Karpas-422 (cell line): ENCODE data around the gene BAG3. TPM values are rescaled to one million over a fixed set of nuclear protein-coding genes. Genes with fewer than 3 reads are reported as not detected.
A peak's percentile ranks its signal among the peaks of the same experiment; 100 is the strongest.
"Not testable (repeated sequence)": the region's sequence is repeated elsewhere in the genome, so short reads cannot be mapped to it uniquely, and the experiment has no call there.

Experiments used
- DNase-seq: peaks from one replicate; pipeline ENCODE4 v3.0.0-alpha.2; 2015
- H2AFZ ChIP-seq: fragments of 200-600 bp; sonication (generic); 2 replicates; pipeline ENCODE4 v1.6.1; 2014; ENCODE audit warnings: antibody characterized with exemption, low read length, mixed read lengths
- H3K27ac ChIP-seq: fragments of 200-600 bp; sonication (generic); 2 replicates; pipeline ENCODE4 v1.5.1; 2014; ENCODE audit warnings: mild to moderate bottlenecking, low read length, moderate library complexity
- H3K27me3 ChIP-seq: fragments of 200-600 bp; sonication (generic); 2 replicates; pipeline ENCODE4 v1.6.1; 2014; ENCODE audit warnings: low read length, mixed read lengths
- H3K36me3 ChIP-seq: fragments of 200-600 bp; sonication (generic); 2 replicates; pipeline ENCODE4 v1.6.1; 2014; ENCODE audit warnings: low read length, mixed read lengths; ENCODE audit not compliant: insufficient read depth
- H3K4me1 ChIP-seq: fragments of 200-600 bp; sonication (generic); 2 replicates; pipeline ENCODE4 v1.6.1; 2014; ENCODE audit warnings: mild to moderate bottlenecking, low read length, mixed read lengths
- H3K4me2 ChIP-seq: fragments of 200-600 bp; sonication (generic); 2 replicates; pipeline ENCODE4 v1.6.1; 2014; ENCODE audit warnings: low read length, low read depth, mild to moderate bottlenecking; ENCODE audit not compliant: poor library complexity, severe bottlenecking
- H3K4me3 ChIP-seq: fragments of 200-600 bp; sonication (generic); 2 replicates; pipeline ENCODE4 v1.5.1; 2014; ENCODE audit warnings: mild to moderate bottlenecking, antibody characterized with exemption, low read length, mixed read lengths
- H3K79me2 ChIP-seq: fragments of 200-600 bp; sonication (generic); 2 replicates; pipeline ENCODE4 v1.6.1; 2014; ENCODE audit warnings: mild to moderate bottlenecking, low read length, mixed read lengths
- H3K9ac ChIP-seq: fragments of 200-600 bp; sonication (generic); 2 replicates; pipeline ENCODE4 v1.6.0; 2014; ENCODE audit warnings: low read length
- H3K9me2 ChIP-seq: fragments of 200-600 bp; sonication (generic), shearing (Covaris generic); replicated peaks from 2 replicates; pipeline ENCODE4 v1.6.0; 2014; ENCODE audit warnings: mild to moderate bottlenecking, low read length, moderate library complexity; ENCODE audit not compliant: insufficient read depth
- H3K9me3 ChIP-seq: fragments of 300-700, 200-600 bp; sonication (generic); 2 replicates; pipeline ENCODE4 v1.6.1; 2014; ENCODE audit warnings: low read length, mixed read lengths
- H4K20me1 ChIP-seq: fragments of 200-600 bp; sonication (generic); 2 replicates; pipeline ENCODE4 v1.6.1; 2014; ENCODE audit warnings: mild to moderate bottlenecking, antibody characterized with exemption, low read length, low read depth; ENCODE audit not compliant: insufficient read depth
- total RNA-seq: library from RNA; depleted of rRNA; stranded (reverse); fragments of >200 nt; shearing (Covaris generic); gene quantifications from 2 replicates; pipeline ENCODE4 v1.2.3, GENCODE V29; 2014; ENCODE audit warnings: low replicate concordance

Gene BAG3
- total RNA-seq, 1 experiment from 2014 or later: 1.4 TPM

DNA sequence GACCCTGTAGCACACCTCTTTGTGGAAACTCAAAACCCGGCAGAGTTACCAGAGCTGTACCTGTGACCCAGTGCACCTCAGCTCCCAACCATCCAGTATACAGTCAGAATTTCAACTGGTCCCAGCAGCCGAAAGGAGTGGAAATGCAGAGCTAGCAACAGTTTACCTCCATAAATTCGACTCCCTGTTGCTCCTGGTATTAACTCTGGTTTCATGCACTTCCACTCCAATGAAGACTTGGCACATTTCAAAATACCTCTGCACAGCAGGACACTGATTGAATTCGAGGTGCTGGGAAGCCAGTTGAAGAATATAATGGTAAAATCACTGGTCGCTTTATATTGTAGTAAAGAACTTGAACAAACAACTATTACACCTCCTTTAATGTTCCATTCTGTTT is 36.5 kb upstream of the BAG3 start:
- no peak overlapping the region for H3K4me3 ChIP-seq
- H3K27me3 ChIP-seq: no peaks in the 10 kb centered on the region
- no peaks in the 10 kb centered on the region for H3K79me2 ChIP-seq
- no peak overlapping the region for H3K9ac ChIP-seq
- no peaks in the 10 kb centered on the region for H3K36me3 ChIP-seq
- H3K9me2 ChIP-seq: no peaks in the 10 kb centered on the region
- no peak for DNase-seq
- no peaks in the 10 kb centered on the region for H3K9me3 ChIP-seq
- no peak overlapping the region for H2AFZ ChIP-seq
- no peaks in the 10 kb centered on the region for H4K20me1 ChIP-seq
- no peak overlapping the region for H3K4me2 ChIP-seq
- H3K4me1 ChIP-seq: no peaks in the 10 kb centered on the region; the same call in 1 of the 2 replicates
- H3K27ac ChIP-seq: no peak overlapping the region

GRCh38 chr10:119616882-119617570 is 34.2 kb upstream of the BAG3 start:
- no peak overlapping the region for H2AFZ ChIP-seq
- H3K4me1 ChIP-seq: no peaks in the 10 kb centered on the region; the same call in 1 of the 2 replicates
- no peak overlapping the region for H3K4me3 ChIP-seq
- H3K79me2 ChIP-seq: no peaks in the 10 kb centered on the region
- no peak overlapping the region for H3K9ac ChIP-seq
- no peaks in the 10 kb centered on the region for H3K36me3 ChIP-seq
- no peak for DNase-seq
- no peak overlapping the region for H3K27ac ChIP-seq
- H3K27me3 ChIP-seq: no peaks in the 10 kb centered on the region
- H3K9me3 ChIP-seq: no peaks in the 10 kb centered on the region
- no peaks in the 10 kb centered on the region for H3K9me2 ChIP-seq
- no peaks in the 10 kb centered on the region for H4K20me1 ChIP-seq
- no peak overlapping the region for H3K4me2 ChIP-seq

GRCh38 chr10:119619215-119619614 is 32.0 kb upstream of the BAG3 start:
- H3K27me3 ChIP-seq: no peaks in the 10 kb centered on the region
- no peaks in the 10 kb centered on the region; the same call in 1 of the 2 replicates for H3K4me1 ChIP-seq
- no peaks in the 10 kb centered on the region for H4K20me1 ChIP-seq
- no peak overlapping the region for H3K4me3 ChIP-seq
- no peak for DNase-seq
- no peaks in the 10 kb centered on the region for H3K36me3 ChIP-seq
- H3K27ac ChIP-seq: no peak overlapping the region
- H3K9me3 ChIP-seq: no peaks in the 10 kb centered on the region
- H3K9ac ChIP-seq: no peak overlapping the region
- H3K4me2 ChIP-seq: no peak overlapping the region
- no peak overlapping the region for H2AFZ ChIP-seq
- no peaks in the 10 kb centered on the region for H3K79me2 ChIP-seq
- H3K9me2 ChIP-seq: no peaks in the 10 kb centered on the region

- not testable (repeated sequence) for H3K79me2 ChIP-seq, DNase-seq, H3K27me3 ChIP-seq, H3K9me3 ChIP-seq, H3K4me1 ChIP-seq, H3K4me2 ChIP-seq, H4K20me1 ChIP-seq, H3K9me2 ChIP-seq, H3K9ac ChIP-seq, H3K36me3 ChIP-seq, H3K27ac ChIP-seq, H2AFZ ChIP-seq, H3K4me3 ChIP-seq
These were observed 31.4 kb upstream of the BAG3 start for GRCh38 chr10:119619811-119620210.

DNA sequence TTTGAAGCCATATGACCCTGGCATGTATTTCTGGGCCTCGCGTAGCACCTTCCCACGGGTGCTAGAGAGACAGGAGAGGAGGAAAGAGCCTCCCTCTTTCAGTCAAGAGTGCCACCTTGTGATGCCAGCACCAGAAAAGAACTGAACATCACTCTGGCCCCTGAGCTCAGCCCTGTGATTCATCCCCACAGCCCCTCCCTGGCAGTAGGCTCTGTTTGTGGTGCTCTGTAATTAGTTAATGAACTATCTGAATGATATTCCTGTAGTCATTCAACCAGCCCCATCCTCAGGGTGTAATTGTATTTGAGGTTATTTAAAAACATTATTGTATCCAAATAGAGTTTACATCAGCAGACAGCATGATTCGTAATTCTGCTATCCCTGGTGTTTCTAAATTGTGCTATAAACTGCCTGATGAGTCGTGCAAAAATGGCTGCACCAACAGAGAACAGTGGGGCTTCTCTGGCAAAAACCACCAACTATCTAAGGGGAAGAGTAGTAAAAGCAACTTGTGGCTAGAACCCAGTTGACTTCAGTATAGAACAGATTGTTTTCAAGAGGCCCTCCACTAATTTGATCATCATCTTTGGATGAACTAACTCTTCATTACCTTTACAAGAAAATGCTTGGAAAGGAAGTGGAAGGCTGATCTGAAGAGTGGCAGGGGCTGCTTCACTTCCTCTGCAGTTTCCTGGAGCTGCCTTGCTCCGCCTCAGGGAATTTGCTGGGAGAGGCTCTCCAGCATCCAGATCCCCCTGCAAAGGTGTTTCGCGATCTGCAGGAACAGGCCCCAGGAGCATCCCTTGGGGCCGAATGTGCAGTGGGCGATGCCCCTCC is 30.7 kb upstream of the BAG3 start:
- Histone ChIP-seq H3K4me2 (no peak overlapping the region), H3K4me1 (no peaks in the 10 kb centered on the region; the same call in 1 of the 2 replicates), H3K4me3 (no peak overlapping the region), H3K79me2 (no peaks in the 10 kb centered on the region), H3K9me3 (no peaks in the 10 kb centered on the region), H4K20me1 (no peaks in the 10 kb centered on the region), H3K27ac (no peak overlapping the region), H3K36me3 (no peaks in the 10 kb centered on the region), H3K9me2 (no peaks in the 10 kb centered on the region), H2AFZ (no peak overlapping the region), H3K27me3 (no peaks in the 10 kb centered on the region), H3K9ac (no peak overlapping the region)
- no peak for DNase-seq

- Histone ChIP-seq H3K9me3 (no peaks in the 10 kb centered on the region), H3K4me2 (no peak overlapping the region), H3K79me2 (no peaks in the 10 kb centered on the region), H3K4me3 (no peak overlapping the region), H3K9ac (no peak overlapping the region), H2AFZ (no peak overlapping the region), H3K36me3 (no peaks in the 10 kb centered on the region), H4K20me1 (no peaks in the 10 kb centered on the region), H3K27me3 (no peaks in the 10 kb centered on the region), H3K4me1 (no peaks in the 10 kb centered on the region; the same call in 1 of the 2 replicates), H3K9me2 (no peaks in the 10 kb centered on the region), H3K27ac (no peak overlapping the region)
- no peak for DNase-seq
These were observed 30.1 kb upstream of the BAG3 start for GRCh38 chr10:119621078-119621384.

GRCh38 chr10:119625570-119626280 is 25.5 kb upstream of the BAG3 start:
- Histone ChIP-seq H2AFZ (no peak overlapping the region), H3K4me3 (no peak overlapping the region), H4K20me1 (no peaks in the 10 kb centered on the region), H3K4me2 (no peak overlapping the region), H3K9me3 (no peaks in the 10 kb centered on the region), H3K9ac (no peak overlapping the region), H3K27ac (no peak overlapping the region), H3K79me2 (no peaks in the 10 kb centered on the region), H3K36me3 (no peaks in the 10 kb centered on the region), H3K4me1 (no peaks in the 10 kb centered on the region), H3K27me3 (no peaks in the 10 kb centered on the region), H3K9me2 (no peaks in the 10 kb centered on the region)
- peak; percentile 59 for DNase-seq

DNA sequence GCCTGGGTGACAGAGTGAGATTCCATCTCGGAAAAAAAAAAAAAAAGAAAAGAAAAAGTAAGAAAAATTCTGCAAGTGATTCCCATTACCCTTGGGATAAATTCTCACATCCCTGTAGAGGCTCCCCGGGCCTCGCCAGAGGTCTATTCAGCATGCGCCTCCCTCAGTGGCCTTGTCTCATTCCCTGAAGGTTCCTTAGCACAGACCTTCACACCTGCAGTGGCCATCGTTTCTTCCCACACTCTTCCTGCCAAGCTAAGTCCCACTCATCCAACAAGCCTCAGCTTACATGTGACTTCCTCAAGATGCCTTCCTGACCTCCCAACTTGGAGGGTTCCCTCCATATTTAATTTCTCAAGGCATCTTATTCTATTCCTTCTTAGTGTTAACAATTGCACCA is 20.9 kb upstream of the BAG3 start:
- Histone ChIP-seq H3K79me2 (no peaks in the 10 kb centered on the region), H3K27ac (no peak overlapping the region), H2AFZ (no peak overlapping the region), H4K20me1 (no peaks in the 10 kb centered on the region), H3K27me3 (no peaks in the 10 kb centered on the region), H3K4me3 (no peak overlapping the region), H3K4me2 (no peak overlapping the region), H3K4me1 (no peaks in the 10 kb centered on the region), H3K9me3 (no peaks in the 10 kb centered on the region), H3K9me2 (no peaks in the 10 kb centered on the region), H3K9ac (no peak overlapping the region), H3K36me3 (no peaks in the 10 kb centered on the region)
- DNase-seq: no peak
